ENCODE data around the gene ADGB. TPM values are rescaled to one million over a fixed set of nuclear protein-coding genes. Genes with fewer than 3 reads are reported as not detected.

The ADGB gene
- polyA plus RNA-seq, 1 donor: 0.06 TPM

DNA sequence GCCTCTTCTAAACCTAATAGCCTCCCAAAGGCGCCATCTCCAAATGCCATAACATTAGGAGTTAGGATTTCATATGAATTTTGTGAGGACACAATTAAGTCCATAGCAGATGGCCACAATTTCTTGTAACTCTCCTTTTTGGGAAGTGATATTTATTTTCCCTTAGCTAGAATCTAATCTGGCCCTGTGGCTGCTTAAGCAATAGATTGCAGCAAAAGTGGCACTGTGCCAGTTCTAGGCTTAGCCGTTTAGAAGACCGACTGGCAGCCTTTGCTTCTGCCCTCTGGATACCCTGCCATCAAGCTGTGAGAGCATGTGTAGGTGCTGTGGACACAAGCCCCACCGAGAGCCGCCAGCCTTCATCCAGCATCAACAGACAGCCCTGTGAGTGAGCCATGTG, 15.9 kb upstream of the ADGB start:
- no CpG with 5 or more reads among the region's 5 CpGs for WGBS (ENCODE audit: insufficient coverage, low lambda C conversion rate)
- DNase-seq: no peak
- no peaks in the 10 kb centered on the region for H3K4me1 ChIP-seq (ENCODE audit: control insufficient read depth, insufficient read depth, low read length)
- no peak overlapping the region for H3K4me3 ChIP-seq (ENCODE audit: low read length)
- H3K27me3 ChIP-seq (ENCODE audit: control insufficient read depth, insufficient read depth, low read length): no peaks in the 10 kb centered on the region
- H3K36me3 ChIP-seq (ENCODE audit: control insufficient read depth, insufficient read depth, low read length): no peaks in the 10 kb centered on the region
- H3K9me3 ChIP-seq (ENCODE audit: control insufficient read depth, low read depth, low read length): no peaks in the 10 kb centered on the region
- H3K27ac ChIP-seq (ENCODE audit: low read length): no peak overlapping the region

DNA sequence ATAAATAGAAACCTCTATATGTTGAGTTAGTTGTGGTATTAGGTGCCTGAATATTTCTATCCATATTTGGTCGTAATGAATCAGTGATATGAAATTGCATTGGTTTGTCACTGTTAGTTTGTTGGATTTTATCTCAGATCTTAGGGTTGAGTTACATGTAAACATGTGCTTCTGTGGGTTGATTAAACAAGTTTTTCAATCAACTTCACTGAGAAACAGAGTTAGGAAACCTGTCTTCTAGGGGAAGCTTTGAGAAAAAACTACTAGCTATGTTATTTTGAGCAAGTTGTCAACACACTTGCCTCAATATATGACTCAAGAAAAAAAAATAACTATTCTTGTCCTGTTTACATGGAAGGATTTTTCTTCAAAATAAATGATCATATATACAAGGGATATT, 14.8 kb upstream of the ADGB start:
- H3K4me1 ChIP-seq (ENCODE audit: control insufficient read depth, insufficient read depth, low read length): no peaks in the 10 kb centered on the region
- H3K4me3 ChIP-seq (ENCODE audit: low read length): no peak overlapping the region
- H3K27ac ChIP-seq (ENCODE audit: low read length): no peak overlapping the region
- no peaks in the 10 kb centered on the region for H3K36me3 ChIP-seq (ENCODE audit: control insufficient read depth, insufficient read depth, low read length)
- no peaks in the 10 kb centered on the region for H3K27me3 ChIP-seq (ENCODE audit: control insufficient read depth, insufficient read depth, low read length)
- WGBS (ENCODE audit: insufficient coverage, low lambda C conversion rate): 80% methylated on average over 1 of the region's 1 CpG
- no peaks in the 10 kb centered on the region for H3K9me3 ChIP-seq (ENCODE audit: control insufficient read depth, low read depth, low read length)
- no peak for DNase-seq

DNA sequence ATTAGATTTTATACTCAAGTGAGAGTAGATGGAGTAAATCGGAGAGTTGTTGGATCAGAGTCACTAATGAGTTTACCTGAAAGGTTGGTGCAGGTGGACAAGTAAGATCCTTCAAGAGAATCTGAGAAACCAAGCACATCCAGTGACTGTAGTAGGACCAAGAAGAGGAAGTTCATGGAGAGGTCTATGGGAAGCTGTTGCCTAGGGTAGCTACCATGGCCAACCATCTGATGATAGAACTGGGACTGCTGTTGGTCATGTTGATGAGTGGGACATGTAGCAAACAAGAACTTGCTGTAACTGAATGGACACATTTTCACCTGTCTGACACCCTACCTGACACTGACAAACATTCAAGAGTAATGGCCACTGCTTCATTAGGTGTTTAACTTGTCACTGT, 11.3 kb upstream of the ADGB start:
- H3K27ac ChIP-seq (ENCODE audit: low read length): no peak overlapping the region
- H3K36me3 ChIP-seq (ENCODE audit: control insufficient read depth, insufficient read depth, low read length): no peaks in the 10 kb centered on the region
- no peaks in the 10 kb centered on the region for H3K27me3 ChIP-seq (ENCODE audit: control insufficient read depth, insufficient read depth, low read length)
- no peaks in the 10 kb centered on the region for H3K9me3 ChIP-seq (ENCODE audit: control insufficient read depth, low read depth, low read length)
- no peak for DNase-seq
- H3K4me1 ChIP-seq (ENCODE audit: control insufficient read depth, insufficient read depth, low read length): no peaks in the 10 kb centered on the region
- no CpG with 5 or more reads among the region's 1 CpG for WGBS (ENCODE audit: insufficient coverage, low lambda C conversion rate)
- no peak overlapping the region for H3K4me3 ChIP-seq (ENCODE audit: low read length)

DNA sequence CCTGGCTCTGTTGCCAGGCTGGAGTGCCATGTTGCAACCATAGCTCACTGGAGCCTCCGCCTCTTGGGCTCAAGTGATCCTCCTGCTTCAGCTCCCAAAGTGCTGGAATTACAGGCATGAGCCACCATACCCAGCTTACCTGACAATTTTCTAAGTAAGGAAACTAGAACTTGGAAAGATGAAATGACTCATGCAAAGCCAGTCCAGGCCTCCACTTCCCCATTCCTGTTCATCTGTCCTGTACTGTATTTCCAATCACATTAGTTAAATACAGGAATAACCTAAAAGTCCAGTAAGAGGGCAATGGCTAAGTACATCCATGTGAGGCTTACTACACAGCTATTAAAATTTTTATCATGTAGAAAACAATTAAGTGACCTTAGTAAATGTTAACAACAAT, 8.3 kb upstream of the ADGB start:
- whole genome bisulfite sequencing (ENCODE audit: insufficient coverage, low lambda C conversion rate): no CpG with 5 or more reads among the region's 1 CpG
- no peak for DNase-seq
- Histone ChIP-seq H3K9me3 (ENCODE audit: control insufficient read depth, low read depth, low read length) (no peaks in the 10 kb centered on the region), H3K4me1 (ENCODE audit: control insufficient read depth, insufficient read depth, low read length) (no peaks in the 10 kb centered on the region), H3K4me3 (ENCODE audit: low read length) (no peak overlapping the region), H3K27me3 (ENCODE audit: control insufficient read depth, insufficient read depth, low read length) (no peaks in the 10 kb centered on the region), H3K27ac (ENCODE audit: low read length) (no peak overlapping the region), H3K36me3 (ENCODE audit: control insufficient read depth, insufficient read depth, low read length) (no peaks in the 10 kb centered on the region)

DNA sequence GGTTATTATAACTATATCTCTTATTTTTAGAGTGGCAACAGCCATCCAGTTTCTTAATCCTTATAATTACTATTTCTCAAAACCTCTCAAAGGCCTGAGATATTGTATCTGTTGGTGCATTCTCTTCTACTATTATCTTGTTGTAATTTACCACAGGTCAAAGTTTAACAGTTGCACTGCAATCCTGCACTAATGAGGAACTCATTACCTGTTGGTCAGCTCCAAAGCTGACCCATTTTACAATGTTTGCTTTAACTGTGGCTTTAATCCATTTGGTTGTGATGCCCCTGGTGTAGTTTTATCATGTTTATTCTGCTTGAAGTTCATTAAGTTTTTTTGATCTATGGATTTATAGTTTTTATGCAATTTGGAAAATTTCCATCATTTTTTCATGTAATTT, 6.3 kb upstream of the ADGB start:
- peak in 1 of 2 donors; percentile 19 for DNase-seq
- Histone ChIP-seq H3K4me1 (ENCODE audit: control insufficient read depth, insufficient read depth, low read length) (no peaks in the 10 kb centered on the region), H3K27ac (ENCODE audit: low read length) (no peak overlapping the region), H3K9me3 (ENCODE audit: control insufficient read depth, low read depth, low read length) (no peaks in the 10 kb centered on the region), H3K36me3 (ENCODE audit: control insufficient read depth, insufficient read depth, low read length) (no peaks in the 10 kb centered on the region), H3K27me3 (ENCODE audit: control insufficient read depth, insufficient read depth, low read length) (no peaks in the 10 kb centered on the region), H3K4me3 (ENCODE audit: low read length) (no peak overlapping the region)

DNA sequence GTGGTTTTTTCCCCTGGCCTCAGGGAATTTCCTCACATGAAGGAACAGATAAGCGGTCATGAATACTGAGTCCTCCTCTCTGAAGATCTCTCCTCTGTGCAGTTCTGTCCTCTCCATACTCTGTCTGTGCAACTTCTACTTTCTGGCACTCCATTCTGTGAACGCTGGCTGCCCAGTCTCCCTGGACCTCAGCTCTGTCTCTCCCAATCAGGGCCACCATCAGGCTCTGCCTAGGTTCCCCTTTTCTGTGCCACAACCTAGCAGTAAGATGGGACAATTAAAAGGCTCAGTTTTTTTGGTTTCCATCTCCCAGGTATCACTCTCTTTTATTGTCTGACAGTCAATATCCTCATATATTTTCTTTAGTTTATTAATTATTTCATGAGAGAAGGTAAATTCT, 4.8 kb upstream of the ADGB start:
- Histone ChIP-seq H3K4me3 (ENCODE audit: low read length) (no peak overlapping the region), H3K27me3 (ENCODE audit: control insufficient read depth, insufficient read depth, low read length) (no peaks in the 10 kb centered on the region), H3K9me3 (ENCODE audit: control insufficient read depth, low read depth, low read length) (no peaks in the 10 kb centered on the region), H3K36me3 (ENCODE audit: control insufficient read depth, insufficient read depth, low read length) (no peaks in the 10 kb centered on the region), H3K27ac (ENCODE audit: low read length) (no peak overlapping the region), H3K4me1 (ENCODE audit: control insufficient read depth, insufficient read depth, low read length) (peaks cover 4% of the 10 kb centered on the region)
- no peak for DNase-seq
- no CpG with 5 or more reads among the region's 2 CpGs for WGBS (ENCODE audit: insufficient coverage, low lambda C conversion rate)

DNA sequence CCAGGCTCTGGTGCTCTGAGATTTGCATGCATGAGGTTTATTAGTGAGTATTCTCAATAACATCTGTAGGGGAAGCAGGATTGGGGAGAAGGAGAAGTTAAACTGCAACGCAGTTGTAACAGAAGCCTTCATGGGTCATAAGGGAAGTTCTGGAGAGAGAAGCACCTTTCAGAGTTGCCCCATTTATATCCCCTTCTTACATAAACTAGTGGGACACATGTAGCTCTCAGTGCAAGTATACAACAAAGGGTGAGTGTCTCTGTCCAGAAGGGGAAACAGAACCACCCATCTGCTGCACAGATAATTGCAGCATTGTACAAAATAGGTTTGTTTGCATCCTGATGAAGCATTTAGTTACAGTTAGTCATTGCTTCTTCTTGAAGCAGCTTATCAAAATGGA, 4.3 kb upstream of the ADGB start:
- H3K4me1 ChIP-seq (ENCODE audit: control insufficient read depth, insufficient read depth, low read length): peaks cover 4% of the 10 kb centered on the region
- H3K27ac ChIP-seq (ENCODE audit: low read length): no peak overlapping the region
- no peaks in the 10 kb centered on the region for H3K36me3 ChIP-seq (ENCODE audit: control insufficient read depth, insufficient read depth, low read length)
- H3K9me3 ChIP-seq (ENCODE audit: control insufficient read depth, low read depth, low read length): no peaks in the 10 kb centered on the region
- no peaks in the 10 kb centered on the region for H3K27me3 ChIP-seq (ENCODE audit: control insufficient read depth, insufficient read depth, low read length)
- no CpG with 5 or more reads among the region's 1 CpG for WGBS (ENCODE audit: insufficient coverage, low lambda C conversion rate)
- no peak overlapping the region for H3K4me3 ChIP-seq (ENCODE audit: low read length)
- no peak for DNase-seq

DNA sequence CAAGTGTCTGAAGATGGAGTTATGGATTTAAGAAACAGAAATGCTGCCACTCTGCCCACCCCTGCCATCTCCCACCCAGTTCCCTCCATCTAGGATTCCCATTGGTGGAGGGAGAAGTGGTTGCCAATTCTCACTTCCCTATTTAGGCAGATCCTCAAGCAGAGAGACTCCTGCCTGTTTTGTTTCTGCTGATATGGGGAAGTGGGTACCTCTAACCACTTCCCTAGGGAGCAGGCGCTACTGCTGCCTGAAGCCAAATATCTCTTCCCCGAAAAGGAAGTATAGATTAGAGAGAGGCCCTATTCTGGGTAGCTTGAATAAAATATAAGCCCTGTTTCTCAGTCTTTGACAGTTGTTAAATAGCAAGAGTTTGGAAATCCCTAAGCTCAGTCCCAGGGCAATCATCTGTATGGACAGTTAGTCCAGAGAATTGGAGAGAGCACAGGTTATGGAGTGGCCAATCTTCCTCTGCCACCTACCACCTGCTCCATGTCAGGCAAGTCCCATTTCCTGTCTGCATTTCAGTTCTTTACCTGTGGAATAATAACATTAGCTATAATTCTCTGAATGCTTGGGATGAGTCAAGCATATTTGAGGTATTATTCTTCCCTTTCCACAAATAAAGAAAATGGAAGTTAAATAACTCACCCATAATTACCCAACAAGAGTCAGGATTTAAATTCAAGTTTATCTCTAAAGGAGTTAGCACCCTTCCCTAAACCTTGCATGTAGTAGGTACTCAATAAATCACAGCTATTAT, 2.6 kb upstream of the ADGB start:
- H3K27ac ChIP-seq (ENCODE audit: low read length): no peak overlapping the region
- H3K4me1 ChIP-seq (ENCODE audit: control insufficient read depth, insufficient read depth, low read length): peaks cover 4% of the 10 kb centered on the region
- DNase-seq: no peak
- H3K9me3 ChIP-seq (ENCODE audit: control insufficient read depth, low read depth, low read length): no peaks in the 10 kb centered on the region
- H3K36me3 ChIP-seq (ENCODE audit: control insufficient read depth, insufficient read depth, low read length): no peaks in the 10 kb centered on the region
- WGBS (ENCODE audit: insufficient coverage, low lambda C conversion rate): no CpG with 5 or more reads among the region's 2 CpGs
- H3K27me3 ChIP-seq (ENCODE audit: control insufficient read depth, insufficient read depth, low read length): no peaks in the 10 kb centered on the region
- no peak overlapping the region for H3K4me3 ChIP-seq (ENCODE audit: low read length)

DNA sequence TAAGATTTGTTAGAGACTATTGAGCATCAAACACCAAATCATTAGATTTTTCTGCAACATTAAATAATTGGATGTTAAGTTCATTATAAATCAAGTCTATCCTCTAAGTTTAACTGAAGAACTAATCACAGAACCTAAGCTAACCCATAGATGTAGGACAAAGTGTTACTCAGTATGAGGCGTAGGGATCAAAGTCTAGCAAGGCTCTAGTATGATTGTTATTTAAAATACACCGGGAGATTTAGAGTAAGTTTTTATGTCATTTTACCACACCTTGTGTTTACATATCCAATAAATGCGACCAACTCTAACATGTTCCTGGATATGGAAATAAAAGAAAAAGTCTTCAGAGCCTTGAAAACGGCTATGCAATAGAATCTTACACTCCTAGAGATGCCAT, 2.6 kb downstream of the ADGB start:
- no peak overlapping the region for H3K4me3 ChIP-seq (ENCODE audit: low read length)
- DNase-seq: peak in 1 of 2 donors; percentile 10
- H3K27me3 ChIP-seq (ENCODE audit: control insufficient read depth, insufficient read depth, low read length): no peaks in the 10 kb centered on the region
- H3K9me3 ChIP-seq (ENCODE audit: control insufficient read depth, low read depth, low read length): no peaks in the 10 kb centered on the region
- H3K27ac ChIP-seq (ENCODE audit: low read length): no peak overlapping the region
- WGBS (ENCODE audit: insufficient coverage, low lambda C conversion rate): 20% methylated on average over 1 of the region's 4 CpGs
- H3K4me1 ChIP-seq (ENCODE audit: control insufficient read depth, insufficient read depth, low read length): peaks cover 4% of the 10 kb centered on the region
- H3K36me3 ChIP-seq (ENCODE audit: control insufficient read depth, insufficient read depth, low read length): no peaks in the 10 kb centered on the region

DNA sequence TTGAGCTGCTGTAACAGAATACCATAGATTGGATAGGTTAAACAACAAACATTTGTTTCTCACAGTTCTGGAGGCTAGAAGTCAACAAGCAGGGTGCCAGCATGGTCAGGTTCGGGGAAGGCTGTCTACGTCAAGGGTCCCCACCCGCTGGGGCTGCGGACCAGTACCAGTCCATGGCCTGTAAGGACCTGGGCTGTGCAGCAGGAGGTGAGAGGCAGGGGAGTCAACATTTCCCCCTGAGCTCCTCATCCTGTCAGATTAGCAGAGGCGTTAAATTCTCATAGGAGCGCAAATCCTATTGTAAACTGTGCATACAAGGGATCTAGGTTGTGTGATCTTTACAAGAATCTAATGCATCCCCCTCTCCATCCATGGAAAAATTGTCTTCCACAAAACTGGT, 3.8 kb downstream of the ADGB start:
- no peaks in the 10 kb centered on the region for H3K36me3 ChIP-seq (ENCODE audit: control insufficient read depth, insufficient read depth, low read length)
- H3K4me1 ChIP-seq (ENCODE audit: control insufficient read depth, insufficient read depth, low read length): peaks cover 4% of the 10 kb centered on the region
- no peak overlapping the region for H3K27ac ChIP-seq (ENCODE audit: low read length)
- no peak for DNase-seq
- no CpG with 5 or more reads among the region's 6 CpGs for WGBS (ENCODE audit: insufficient coverage, low lambda C conversion rate)
- H3K27me3 ChIP-seq (ENCODE audit: control insufficient read depth, insufficient read depth, low read length): no peaks in the 10 kb centered on the region
- H3K9me3 ChIP-seq (ENCODE audit: control insufficient read depth, low read depth, low read length): no peaks in the 10 kb centered on the region
- no peak overlapping the region for H3K4me3 ChIP-seq (ENCODE audit: low read length)

DNA sequence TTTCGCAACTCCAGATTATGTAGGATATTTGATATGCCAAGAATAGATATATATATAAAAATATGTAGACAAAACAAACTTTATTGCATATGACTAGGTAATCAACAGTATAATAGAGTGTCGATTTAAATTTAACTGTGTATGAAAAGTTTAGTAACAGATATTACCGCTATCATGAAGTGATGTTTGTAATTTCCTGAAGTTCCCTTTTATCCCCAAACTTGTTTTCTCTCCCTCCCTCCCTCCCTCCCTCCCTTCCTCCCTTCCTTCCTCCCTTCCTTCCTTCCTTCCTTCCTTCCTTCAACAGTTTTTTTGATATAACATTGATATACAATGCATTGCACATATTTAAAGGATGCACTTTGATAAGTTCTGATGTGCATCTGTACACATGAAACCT, 15.2 kb downstream of the ADGB start:
- Histone ChIP-seq H3K36me3 (ENCODE audit: control insufficient read depth, insufficient read depth, low read length) (no peaks in the 10 kb centered on the region), H3K27ac (ENCODE audit: low read length) (no peak overlapping the region), H3K4me3 (ENCODE audit: low read length) (no peak overlapping the region), H3K4me1 (ENCODE audit: control insufficient read depth, insufficient read depth, low read length) (no peaks in the 10 kb centered on the region), H3K27me3 (ENCODE audit: control insufficient read depth, insufficient read depth, low read length) (no peaks in the 10 kb centered on the region), H3K9me3 (ENCODE audit: control insufficient read depth, low read depth, low read length) (no peaks in the 10 kb centered on the region)
- no peak for DNase-seq
- WGBS (ENCODE audit: insufficient coverage, low lambda C conversion rate): 100% methylated on average over 3 of the region's 3 CpGs
